Measurements from ENCODE around the gene SIM2. TPM values are rescaled to one million over a fixed set of nuclear protein-coding genes. Genes with fewer than 3 reads are reported as not detected.

Gene SIM2
- total and polyA plus RNA-seq, 2 donors (not counting 1 experiment from before 2014, with no cell fraction given): 0.22 TPM; not detected in 1

- H4K20me1 ChIP-seq (ENCODE audit: control insufficient read depth, extremely low read depth, insufficient read depth, low read length): peaks cover 1% of the 10 kb centered on the region
- no peak overlapping the region for H3K4me3 ChIP-seq (replicated peaks in 1 of 4; ENCODE audit: control extremely low read depth in 1 of 4, insufficient read depth in 1 of 4, low read depth in 3 of 4, low read length in 4 of 4)
- H3K79me2 ChIP-seq (ENCODE audit: control insufficient read depth, insufficient read depth, low read length): no peaks in the 10 kb centered on the region
- H3K9me3 ChIP-seq (ENCODE audit: control insufficient read depth, insufficient read depth, low read depth, low read length): no peaks in the 10 kb centered on the region
- no peak for DNase-seq (ENCODE audit: low read depth in 2 of 2)
- no peak overlapping the region for H3K27ac ChIP-seq (ENCODE audit: insufficient read depth, low read length)
- no peak overlapping the region for H3K9ac ChIP-seq (ENCODE audit: insufficient read depth, low read length)
- H3K27me3 ChIP-seq (ENCODE audit: control insufficient read depth, insufficient read depth, low read length): peaks cover 98% of the 10 kb centered on the region
- H3K36me3 ChIP-seq (ENCODE audit: control insufficient read depth, insufficient read depth, low read length): no peaks in the 10 kb centered on the region
- no peak overlapping the region for H2AFZ ChIP-seq (ENCODE audit: low read length)
- TF ChIP-seq, protein P1, sequence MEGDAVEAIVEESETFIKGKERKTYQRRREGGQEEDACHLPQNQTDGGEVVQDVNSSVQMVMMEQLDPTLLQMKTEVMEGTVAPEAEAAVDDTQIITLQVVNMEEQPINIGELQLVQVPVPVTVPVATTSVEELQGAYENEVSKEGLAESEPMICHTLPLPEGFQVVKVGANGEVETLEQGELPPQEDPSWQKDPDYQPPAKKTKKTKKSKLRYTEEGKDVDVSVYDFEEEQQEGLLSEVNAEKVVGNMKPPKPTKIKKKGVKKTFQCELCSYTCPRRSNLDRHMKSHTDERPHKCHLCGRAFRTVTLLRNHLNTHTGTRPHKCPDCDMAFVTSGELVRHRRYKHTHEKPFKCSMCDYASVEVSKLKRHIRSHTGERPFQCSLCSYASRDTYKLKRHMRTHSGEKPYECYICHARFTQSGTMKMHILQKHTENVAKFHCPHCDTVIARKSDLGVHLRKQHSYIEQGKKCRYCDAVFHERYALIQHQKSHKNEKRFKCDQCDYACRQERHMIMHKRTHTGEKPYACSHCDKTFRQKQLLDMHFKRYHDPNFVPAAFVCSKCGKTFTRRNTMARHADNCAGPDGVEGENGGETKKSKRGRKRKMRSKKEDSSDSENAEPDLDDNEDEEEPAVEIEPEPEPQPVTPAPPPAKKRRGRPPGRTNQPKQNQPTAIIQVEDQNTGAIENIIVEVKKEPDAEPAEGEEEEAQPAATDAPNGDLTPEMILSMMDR (conservative IDR thresholded peaks at IDR 0.05 in 1 of 2, IDR thresholded peaks at IDR 0.05 in 1 of 2; ENCODE audit: low read depth in 1 of 2, low read length in 2 of 2): no peak
- TF ChIP-seq EZH2 (IDR thresholded peaks at IDR 0.05; ENCODE audit: low read length, missing control alignments): peak; percentile 84
- no peaks in the 10 kb centered on the region for H3K4me1 ChIP-seq (ENCODE audit: control insufficient read depth, extremely low read depth, insufficient read depth, low read length)
- no peak overlapping the region for H3K4me2 ChIP-seq (ENCODE audit: extremely low read depth, insufficient read depth, low read length)
Observed at GRCh38 chr21:36704958-36705678, 6.2 kb downstream of the SIM2 start.

DNA sequence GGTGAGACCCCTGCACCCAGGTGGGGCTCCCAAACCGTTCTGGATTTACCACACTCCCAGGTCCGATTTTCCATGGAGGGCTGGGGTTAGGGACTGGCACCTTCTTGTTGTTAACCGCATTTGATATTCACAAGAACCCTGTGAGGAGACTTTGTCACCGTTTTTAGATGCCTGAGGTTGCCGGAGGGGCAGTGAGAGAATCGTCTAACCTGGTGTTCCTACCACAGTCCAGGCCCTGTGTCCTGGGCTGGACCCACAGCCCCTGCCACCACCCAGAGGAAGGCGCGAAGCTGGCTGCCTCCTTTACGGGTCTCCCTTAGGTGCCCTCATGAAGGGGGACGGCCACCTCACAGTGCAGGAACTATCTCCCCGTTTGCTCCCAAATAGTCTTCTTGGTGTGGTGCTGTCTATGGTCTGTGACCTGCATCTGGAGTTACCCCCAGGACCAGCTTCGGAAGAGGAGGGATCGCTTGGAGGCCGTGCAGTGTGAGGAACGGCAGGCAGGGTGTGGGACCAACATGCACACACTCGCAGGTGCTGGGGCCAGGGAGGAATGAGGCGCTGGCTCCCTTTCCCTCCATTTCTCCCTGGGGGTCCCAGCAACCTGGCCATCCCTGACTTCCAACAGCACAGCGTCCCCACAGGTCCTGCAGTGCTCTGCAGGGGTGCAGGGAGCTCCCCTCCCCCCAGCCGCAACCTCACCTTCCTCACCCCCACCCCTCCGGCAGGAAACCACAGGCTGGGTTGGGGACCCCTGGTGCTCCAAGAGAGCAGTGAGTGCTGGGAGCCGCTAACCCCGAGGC is 7.0 kb downstream of the SIM2 start:
- DNase-seq (ENCODE audit: low read depth in 2 of 2): no peak
- Histone ChIP-seq H3K79me2 (ENCODE audit: control insufficient read depth, insufficient read depth, low read length) (no peaks in the 10 kb centered on the region), H3K36me3 (ENCODE audit: control insufficient read depth, insufficient read depth, low read length) (no peaks in the 10 kb centered on the region), H3K4me2 (ENCODE audit: extremely low read depth, insufficient read depth, low read length) (no peak overlapping the region), H3K4me3 (replicated peaks in 1 of 4; ENCODE audit: control extremely low read depth in 1 of 4, insufficient read depth in 1 of 4, low read depth in 3 of 4, low read length in 4 of 4) (no peak overlapping the region), H3K27ac (ENCODE audit: insufficient read depth, low read length) (no peak overlapping the region), H3K9me3 (ENCODE audit: control insufficient read depth, insufficient read depth, low read depth, low read length) (no peaks in the 10 kb centered on the region), H3K4me1 (ENCODE audit: control insufficient read depth, extremely low read depth, insufficient read depth, low read length) (no peaks in the 10 kb centered on the region), H3K27me3 (ENCODE audit: control insufficient read depth, insufficient read depth, low read length) (peaks cover 98% of the 10 kb centered on the region), H4K20me1 (ENCODE audit: control insufficient read depth, extremely low read depth, insufficient read depth, low read length) (peaks cover 1% of the 10 kb centered on the region), H3K9ac (ENCODE audit: insufficient read depth, low read length) (no peak overlapping the region), H2AFZ (ENCODE audit: low read length) (no peak overlapping the region)
- peak; percentile 99 for TF ChIP-seq EZH2 (IDR thresholded peaks at IDR 0.05; ENCODE audit: low read length, missing control alignments)
- TF ChIP-seq, protein P1 (conservative IDR thresholded peaks at IDR 0.05 in 1 of 2, IDR thresholded peaks at IDR 0.05 in 1 of 2; ENCODE audit: low read depth in 1 of 2, low read length in 2 of 2): peak in 1 of 2 donors; percentile 16

DNA sequence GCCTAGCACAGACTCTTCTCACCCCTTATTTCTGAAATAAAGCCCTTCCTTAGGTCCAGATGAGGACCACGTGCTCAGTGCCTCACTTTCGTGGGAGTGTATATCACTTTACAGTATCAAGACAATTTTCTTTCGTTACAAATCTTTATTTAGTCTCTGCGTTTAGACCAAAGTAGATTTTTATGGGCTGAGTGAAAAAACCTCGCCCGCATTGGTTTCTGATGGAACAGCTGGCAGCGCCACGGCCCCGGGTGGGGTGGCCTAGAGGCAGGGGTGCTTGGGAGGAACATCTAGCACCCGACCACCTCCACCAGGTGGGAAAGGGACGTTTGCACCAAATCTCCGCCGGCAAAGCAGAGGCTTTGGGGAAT is 7.6 kb downstream of the SIM2 start:
- Histone ChIP-seq H3K27me3 (ENCODE audit: control insufficient read depth, insufficient read depth, low read length) (peaks cover 96% of the 10 kb centered on the region), H3K36me3 (ENCODE audit: control insufficient read depth, insufficient read depth, low read length) (no peaks in the 10 kb centered on the region), H2AFZ (ENCODE audit: low read length) (no peak overlapping the region), H3K27ac (ENCODE audit: insufficient read depth, low read length) (no peak overlapping the region), H4K20me1 (ENCODE audit: control insufficient read depth, extremely low read depth, insufficient read depth, low read length) (peaks cover 1% of the 10 kb centered on the region), H3K4me3 (replicated peaks in 1 of 4; ENCODE audit: control extremely low read depth in 1 of 4, insufficient read depth in 1 of 4, low read depth in 3 of 4, low read length in 4 of 4) (no peak overlapping the region), H3K9ac (ENCODE audit: insufficient read depth, low read length) (no peak overlapping the region), H3K9me3 (ENCODE audit: control insufficient read depth, insufficient read depth, low read depth, low read length) (no peaks in the 10 kb centered on the region), H3K4me2 (ENCODE audit: extremely low read depth, insufficient read depth, low read length) (no peak overlapping the region), H3K4me1 (ENCODE audit: control insufficient read depth, extremely low read depth, insufficient read depth, low read length) (no peaks in the 10 kb centered on the region), H3K79me2 (ENCODE audit: control insufficient read depth, insufficient read depth, low read length) (no peaks in the 10 kb centered on the region)
- no peak for TF ChIP-seq EZH2 (IDR thresholded peaks at IDR 0.05; ENCODE audit: low read length, missing control alignments)
- TF ChIP-seq, protein P1 (conservative IDR thresholded peaks at IDR 0.05 in 1 of 2, IDR thresholded peaks at IDR 0.05 in 1 of 2; ENCODE audit: low read depth in 1 of 2, low read length in 2 of 2): no peak
- DNase-seq (ENCODE audit: low read depth in 2 of 2): no peak
